ENCODE results near the gene ZNF793. TPM values are rescaled to one million over a fixed set of nuclear protein-coding genes. Genes with fewer than 3 reads are reported as not detected.

Gene ZNF793
- total RNA-seq, 2 experiments from 2014 or later, result 0.25 to 0.53 TPM

- no peaks in the 10 kb centered on the region for H3K9me3 ChIP-seq (ENCODE audit: low read length)
Observed at GRCh38 chr19:37511821-37512220, 5.1 kb downstream of the ZNF793 start.

DNA sequence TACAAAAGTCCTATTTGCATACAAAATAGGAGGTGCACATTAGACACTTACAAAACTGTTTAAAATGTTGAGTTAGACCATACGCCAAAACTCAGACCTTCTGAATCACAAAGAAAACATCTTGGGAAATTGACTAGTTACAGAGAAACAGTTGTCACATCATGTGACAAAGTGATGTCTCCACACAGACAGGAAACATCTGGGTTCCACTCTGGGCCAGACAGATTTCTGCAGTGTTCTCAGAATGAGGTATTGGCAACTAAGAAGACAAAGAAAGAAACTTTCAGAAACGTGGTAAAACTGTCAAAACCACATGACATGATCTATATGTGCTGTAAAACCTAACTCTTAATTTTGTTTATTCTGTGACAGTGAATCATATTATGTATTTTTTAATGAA, 6.7 kb downstream of the ZNF793 start:
- H3K4me1 ChIP-seq (ENCODE audit: insufficient read depth, low read length, poor library complexity, severe bottlenecking), result no peaks in the 10 kb centered on the region
- ChIA-PET POLR2A (no interaction called here), CTCF (ENCODE audit: unreplicated experiment) (no interaction called here)
- intact Hi-C loops (cut with micrococcal nuclease; ENCODE audit: unreplicated experiment), result no loop called here
- no peak overlapping the region for H2AFZ ChIP-seq (ENCODE audit: low read length)
- H3K79me2 ChIP-seq (ENCODE audit: insufficient read depth, low read depth, low read length), result no peaks in the 10 kb centered on the region
- no peaks in the 10 kb centered on the region for H3K9me3 ChIP-seq (ENCODE audit: low read length)
- no peaks in the 10 kb centered on the region for H3K36me3 ChIP-seq (ENCODE audit: insufficient read depth, low read length)
- no peak overlapping the region for H3K4me3 ChIP-seq (ENCODE audit: low read depth, low read length, poor library complexity, severe bottlenecking)
- H4K20me1 ChIP-seq (ENCODE audit: insufficient read depth, low read length), result no peaks in the 10 kb centered on the region
- TF ChIP-seq EZH2phosphoT487 (IDR thresholded peaks at IDR 0.05; ENCODE audit: borderline replicate concordance, low read depth, low read length), result no peak
- TF ChIP-seq, protein P1, sequence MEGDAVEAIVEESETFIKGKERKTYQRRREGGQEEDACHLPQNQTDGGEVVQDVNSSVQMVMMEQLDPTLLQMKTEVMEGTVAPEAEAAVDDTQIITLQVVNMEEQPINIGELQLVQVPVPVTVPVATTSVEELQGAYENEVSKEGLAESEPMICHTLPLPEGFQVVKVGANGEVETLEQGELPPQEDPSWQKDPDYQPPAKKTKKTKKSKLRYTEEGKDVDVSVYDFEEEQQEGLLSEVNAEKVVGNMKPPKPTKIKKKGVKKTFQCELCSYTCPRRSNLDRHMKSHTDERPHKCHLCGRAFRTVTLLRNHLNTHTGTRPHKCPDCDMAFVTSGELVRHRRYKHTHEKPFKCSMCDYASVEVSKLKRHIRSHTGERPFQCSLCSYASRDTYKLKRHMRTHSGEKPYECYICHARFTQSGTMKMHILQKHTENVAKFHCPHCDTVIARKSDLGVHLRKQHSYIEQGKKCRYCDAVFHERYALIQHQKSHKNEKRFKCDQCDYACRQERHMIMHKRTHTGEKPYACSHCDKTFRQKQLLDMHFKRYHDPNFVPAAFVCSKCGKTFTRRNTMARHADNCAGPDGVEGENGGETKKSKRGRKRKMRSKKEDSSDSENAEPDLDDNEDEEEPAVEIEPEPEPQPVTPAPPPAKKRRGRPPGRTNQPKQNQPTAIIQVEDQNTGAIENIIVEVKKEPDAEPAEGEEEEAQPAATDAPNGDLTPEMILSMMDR (conservative IDR thresholded peaks at IDR 0.05; ENCODE audit: low read length), result no peak
- H3K27ac ChIP-seq (ENCODE audit: low read depth, low read length, poor library complexity, severe bottlenecking), result no peak overlapping the region
- no peak for DNase-seq (ENCODE audit: low spot score)
- no TSS peak for BruUV-seq (replicated peaks)
- no peak overlapping the region for H3K4me2 ChIP-seq (ENCODE audit: low read length)
- H3K9me2 ChIP-seq (ENCODE audit: insufficient read depth, low read length), result no peaks in the 10 kb centered on the region

More at GRCh38 chr19:37511821-37512220, 5.1 kb downstream of the ZNF793 start:
- Histone ChIP-seq H3K4me3 (ENCODE audit: low read depth, low read length, poor library complexity, severe bottlenecking) (no peak overlapping the region), H3K36me3 (ENCODE audit: insufficient read depth, low read length) (no peaks in the 10 kb centered on the region), H3K9me2 (ENCODE audit: insufficient read depth, low read length) (no peaks in the 10 kb centered on the region), H3K79me2 (ENCODE audit: insufficient read depth, low read depth, low read length) (no peaks in the 10 kb centered on the region), H3K4me2 (ENCODE audit: low read length) (no peak overlapping the region), H3K4me1 (ENCODE audit: insufficient read depth, low read length, poor library complexity, severe bottlenecking) (no peaks in the 10 kb centered on the region), H4K20me1 (ENCODE audit: insufficient read depth, low read length) (no peaks in the 10 kb centered on the region), H2AFZ (ENCODE audit: low read length) (no peak overlapping the region), H3K27ac (ENCODE audit: low read depth, low read length, poor library complexity, severe bottlenecking) (no peak overlapping the region)
- TF ChIP-seq, protein P1 (conservative IDR thresholded peaks at IDR 0.05; ENCODE audit: low read length), result no peak
- no peak for TF ChIP-seq EZH2phosphoT487 (IDR thresholded peaks at IDR 0.05; ENCODE audit: borderline replicate concordance, low read depth, low read length)
- intact Hi-C loops (cut with micrococcal nuclease; ENCODE audit: unreplicated experiment), result no loop called here
- CTCF ChIA-PET (ENCODE audit: unreplicated experiment), result no interaction called here
- DNase-seq (ENCODE audit: low spot score), result no peak
- POLR2A ChIA-PET, result no interaction called here
- no TSS peak for BruUV-seq (replicated peaks)

DNA sequence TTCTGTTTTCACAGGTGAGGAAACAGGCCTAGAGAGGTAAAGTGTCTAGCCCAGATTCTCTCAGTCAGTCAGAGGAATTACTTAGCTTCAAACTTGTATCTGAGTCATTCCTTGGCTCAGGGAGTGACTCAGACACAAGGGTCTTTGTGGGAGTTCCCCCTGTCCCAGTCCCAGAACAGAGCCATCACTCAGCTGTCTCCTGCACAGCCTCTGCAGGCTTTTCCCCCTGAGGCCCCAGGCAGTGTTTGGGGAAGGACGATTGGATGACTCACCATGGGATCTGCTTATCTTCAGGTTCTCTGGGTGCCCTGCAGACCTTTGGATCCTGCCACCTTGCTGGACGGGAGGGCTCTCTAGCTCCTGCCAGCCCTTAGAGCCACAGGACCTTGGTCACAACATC, 13.2 kb downstream of the ZNF793 start:
- no peak for DNase-seq (ENCODE audit: low spot score)
- Histone ChIP-seq H3K27ac (ENCODE audit: low read depth, low read length, poor library complexity, severe bottlenecking) (no peak overlapping the region), H3K79me2 (ENCODE audit: insufficient read depth, low read depth, low read length) (no peaks in the 10 kb centered on the region), H3K9me2 (ENCODE audit: insufficient read depth, low read length) (no peaks in the 10 kb centered on the region), H3K9me3 (ENCODE audit: low read length) (0 out of 2 replicates have a peak, but pooled peaks cover 5% of the 10 kb centered on the region), H3K4me3 (ENCODE audit: low read depth, low read length, poor library complexity, severe bottlenecking) (no peak overlapping the region), H3K36me3 (ENCODE audit: insufficient read depth, low read length) (no peaks in the 10 kb centered on the region), H3K4me1 (ENCODE audit: insufficient read depth, low read length, poor library complexity, severe bottlenecking) (no peaks in the 10 kb centered on the region), H3K4me2 (ENCODE audit: low read length) (no peak overlapping the region), H2AFZ (ENCODE audit: low read length) (no peak overlapping the region), H4K20me1 (ENCODE audit: insufficient read depth, low read length) (no peaks in the 10 kb centered on the region)
- POLR2A ChIA-PET, result interaction anchor here (0.5 kb wide), 1 partner anchor 810 kb away, joined by 3 read pairs; no protein-coding TSS in a partner anchor
- intact Hi-C loops (cut with micrococcal nuclease; ENCODE audit: unreplicated experiment), result no loop called here
- CTCF ChIA-PET (ENCODE audit: unreplicated experiment), result no interaction called here
- no TSS peak for BruUV-seq (replicated peaks)
- TF ChIP-seq, protein P1 (conservative IDR thresholded peaks at IDR 0.05; ENCODE audit: low read length), result no peak
- TF ChIP-seq EZH2phosphoT487 (IDR thresholded peaks at IDR 0.05; ENCODE audit: borderline replicate concordance, low read depth, low read length), result no peak

All from OCI-LY7 (cell line).